AG10803 (cell line): ENCODE data around the gene SLC13A4.

Experiments used
- DNase-seq: peaks from one replicate; pipeline ENCODE4 v3.0.0; 2010; ENCODE audit warnings: low read depth
- H3K4me3 ChIP-seq: 2 replicates; pipeline ENCODE4 v1.5.1; 2011; ENCODE audit warnings: mild to moderate bottlenecking, low read length, control low read depth
- TF ChIP-seq, protein P1 (sequence below): conservative IDR thresholded peaks from 2 replicates; pipeline ENCODE4 v1.5.1; 2011; ENCODE audit warnings: mild to moderate bottlenecking, low read length, control low read depth, inconsistent platforms

Gene SLC13A4

DNA sequence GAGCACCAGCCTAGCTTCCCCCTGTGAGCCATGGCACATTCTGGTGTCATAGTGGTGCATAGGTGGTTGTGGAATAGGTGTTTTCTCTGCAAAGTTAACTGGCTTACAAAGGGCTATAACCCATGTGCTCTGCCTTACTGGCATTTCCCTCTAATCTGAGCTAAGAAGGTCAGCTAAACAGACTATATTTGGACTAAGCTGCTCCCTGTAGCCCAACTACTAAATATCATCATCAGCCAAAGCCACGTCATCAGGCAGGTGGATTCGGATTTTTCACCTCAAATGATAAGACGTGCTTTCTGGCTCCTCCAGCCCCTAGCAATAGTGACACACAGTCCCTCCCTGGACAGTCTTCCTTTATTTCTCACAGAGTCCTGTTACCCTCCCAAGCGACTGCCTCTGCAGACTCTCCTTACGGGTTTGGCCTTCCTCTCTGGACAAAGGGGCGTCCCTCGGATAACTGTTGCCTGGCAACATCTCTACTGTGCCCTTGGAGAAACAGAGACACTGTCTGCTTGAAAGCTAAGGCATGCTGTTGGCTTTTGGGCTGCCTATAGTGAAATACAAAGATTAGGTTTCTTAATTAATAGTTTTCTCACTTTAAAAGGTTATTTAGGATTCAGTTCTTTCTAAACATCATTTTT is 9.1 kb downstream of the SLC13A4 start:
- TF ChIP-seq, protein P1, sequence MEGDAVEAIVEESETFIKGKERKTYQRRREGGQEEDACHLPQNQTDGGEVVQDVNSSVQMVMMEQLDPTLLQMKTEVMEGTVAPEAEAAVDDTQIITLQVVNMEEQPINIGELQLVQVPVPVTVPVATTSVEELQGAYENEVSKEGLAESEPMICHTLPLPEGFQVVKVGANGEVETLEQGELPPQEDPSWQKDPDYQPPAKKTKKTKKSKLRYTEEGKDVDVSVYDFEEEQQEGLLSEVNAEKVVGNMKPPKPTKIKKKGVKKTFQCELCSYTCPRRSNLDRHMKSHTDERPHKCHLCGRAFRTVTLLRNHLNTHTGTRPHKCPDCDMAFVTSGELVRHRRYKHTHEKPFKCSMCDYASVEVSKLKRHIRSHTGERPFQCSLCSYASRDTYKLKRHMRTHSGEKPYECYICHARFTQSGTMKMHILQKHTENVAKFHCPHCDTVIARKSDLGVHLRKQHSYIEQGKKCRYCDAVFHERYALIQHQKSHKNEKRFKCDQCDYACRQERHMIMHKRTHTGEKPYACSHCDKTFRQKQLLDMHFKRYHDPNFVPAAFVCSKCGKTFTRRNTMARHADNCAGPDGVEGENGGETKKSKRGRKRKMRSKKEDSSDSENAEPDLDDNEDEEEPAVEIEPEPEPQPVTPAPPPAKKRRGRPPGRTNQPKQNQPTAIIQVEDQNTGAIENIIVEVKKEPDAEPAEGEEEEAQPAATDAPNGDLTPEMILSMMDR: no peak
- DNase-seq: no peak
- H3K4me3 ChIP-seq: no peak overlapping the region

DNA sequence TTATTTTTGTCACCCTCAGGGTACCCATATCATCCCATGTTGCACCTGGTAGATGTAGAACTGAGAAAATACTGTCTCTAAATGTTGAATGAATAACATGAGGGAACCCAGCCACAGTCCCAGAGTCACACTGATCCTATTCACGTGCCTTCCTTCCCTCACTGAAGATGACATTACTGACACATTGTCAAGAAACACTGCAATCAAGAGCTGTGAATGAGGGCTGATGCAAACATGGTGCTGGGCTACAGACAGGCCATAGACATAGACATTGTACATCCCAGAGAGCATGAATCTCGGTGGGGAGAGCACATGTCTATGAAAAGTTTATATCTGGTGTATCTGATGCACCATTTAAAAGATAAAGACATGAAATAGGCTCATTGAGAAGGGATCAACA is 9.8 kb downstream of the SLC13A4 start:
- TF ChIP-seq, protein P1: no peak
- H3K4me3 ChIP-seq: no peak overlapping the region
- no peak for DNase-seq

DNA sequence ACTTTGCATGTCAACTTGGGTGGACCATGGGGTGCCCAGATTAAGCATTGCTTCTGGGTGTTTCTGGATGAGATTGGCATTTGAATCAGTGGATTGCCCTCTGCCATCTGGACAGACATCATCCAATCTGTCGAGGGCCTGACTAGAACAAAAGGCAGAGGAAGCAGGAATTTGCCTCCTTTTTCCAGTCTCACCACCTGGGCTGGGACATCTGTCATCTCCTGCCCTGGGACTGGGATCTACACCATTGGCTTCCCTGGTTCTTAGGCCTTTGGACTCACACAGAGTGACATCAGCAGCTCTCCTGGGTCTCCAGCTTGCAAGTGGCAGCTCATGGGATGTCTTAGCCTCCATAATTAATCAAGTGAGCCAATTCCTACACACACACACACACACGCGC is 10.3 kb downstream of the SLC13A4 start:
- TF ChIP-seq, protein P1: no peak
- no peak for DNase-seq
- H3K4me3 ChIP-seq: no peak overlapping the region

DNA sequence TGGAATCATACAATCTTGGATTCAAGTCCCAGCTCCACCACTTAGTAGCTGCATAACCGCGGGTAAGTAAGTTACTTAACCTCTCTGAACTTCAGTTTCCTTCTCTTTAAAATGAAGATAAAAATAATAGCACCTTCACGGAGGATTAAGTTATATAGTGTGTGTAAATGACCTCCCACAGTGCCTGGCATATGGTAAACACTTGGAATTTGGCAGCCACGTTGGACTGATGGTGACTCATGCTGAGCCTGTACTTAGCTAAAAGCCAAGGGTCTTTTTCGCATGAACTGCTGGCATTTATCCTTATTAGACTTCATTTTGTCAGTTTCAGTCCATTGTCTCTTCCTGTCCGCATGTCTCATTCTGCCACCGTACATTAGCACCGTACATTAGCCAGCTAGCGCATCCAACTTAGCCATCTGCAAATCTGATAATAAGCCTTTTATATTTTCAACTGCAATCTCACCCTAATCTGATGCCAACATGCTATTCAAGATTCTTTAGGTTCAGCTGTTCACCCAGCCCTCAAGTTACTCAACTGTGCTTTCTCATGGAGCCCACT is 11.2 kb downstream of the SLC13A4 start:
- no peak overlapping the region for H3K4me3 ChIP-seq
- peak; percentile 76 for DNase-seq
- TF ChIP-seq, protein P1: no peak

DNA sequence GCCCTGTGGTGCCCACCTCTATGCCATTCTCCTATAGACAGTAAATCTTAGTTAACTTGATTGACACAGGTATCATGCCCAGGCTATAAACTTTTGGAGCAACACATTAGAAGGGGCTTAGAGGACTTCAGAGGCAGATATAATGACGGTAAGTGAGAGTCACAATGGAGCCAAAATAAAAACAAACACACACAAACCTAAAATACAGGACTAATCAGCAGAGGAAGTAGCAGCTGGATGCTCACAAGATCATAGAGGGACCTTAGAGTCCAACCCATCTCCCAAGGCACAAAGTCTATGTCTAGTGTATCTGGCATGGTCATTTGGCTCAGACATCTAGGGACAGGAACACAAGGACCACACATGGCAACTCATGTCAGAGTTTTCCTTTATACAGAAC is 12.3 kb downstream of the SLC13A4 start:
- TF ChIP-seq, protein P1: no peak
- no peak for DNase-seq
- H3K4me3 ChIP-seq: no peak overlapping the region

DNA sequence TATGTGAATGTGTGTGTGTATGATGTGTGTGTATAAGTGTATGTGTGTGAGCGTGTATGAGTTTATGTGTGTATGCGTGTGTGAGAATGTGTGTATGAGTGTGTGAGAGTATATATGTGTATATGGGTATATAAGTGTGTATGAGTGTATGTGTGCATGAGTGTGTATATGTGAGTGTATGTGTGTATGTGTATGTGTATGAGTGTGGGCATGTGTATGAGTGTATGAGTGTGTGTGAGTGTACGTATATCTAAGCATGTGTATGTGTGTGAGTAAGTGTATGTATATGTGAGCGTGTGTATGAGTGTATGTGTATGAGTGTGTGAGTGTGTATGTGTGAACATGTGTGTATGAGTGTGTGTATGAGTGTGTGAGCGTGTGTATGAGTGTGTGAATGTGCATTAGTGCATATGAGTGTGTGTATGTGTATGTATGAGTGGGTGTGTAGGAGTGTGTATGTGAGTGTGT is 12.9 kb downstream of the SLC13A4 start:
- H3K4me3 ChIP-seq: no peak overlapping the region
- no peak for DNase-seq
- TF ChIP-seq, protein P1: no peak

DNA sequence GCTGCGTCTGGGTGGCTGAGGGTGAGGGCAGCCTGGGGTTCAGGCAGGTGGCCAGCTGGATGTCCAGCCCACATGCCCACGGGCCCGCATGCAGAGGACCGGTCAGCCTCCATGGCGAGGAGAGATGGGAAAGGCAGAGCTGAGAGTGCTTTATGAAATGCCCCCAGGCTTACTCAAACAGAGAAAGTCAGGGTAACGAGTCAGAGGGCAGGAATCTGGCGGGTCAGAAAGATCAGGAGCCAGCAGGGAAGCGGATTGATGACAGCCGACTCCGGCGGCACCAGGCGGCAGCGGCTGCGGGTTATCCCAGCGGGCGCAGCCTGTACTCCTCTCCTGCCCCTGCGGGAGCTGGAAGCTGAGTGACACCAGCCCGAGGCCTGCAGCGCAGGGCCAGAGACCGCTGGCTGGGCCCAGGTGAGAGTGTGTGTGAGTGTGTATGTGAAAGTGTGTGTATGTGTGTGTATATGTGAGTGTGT is 13.4 kb downstream of the SLC13A4 start:
- TF ChIP-seq, protein P1: no peak
- no peak overlapping the region for H3K4me3 ChIP-seq
- peak; percentile 67 for DNase-seq
